K562 (cell line): ENCODE results near the gene PHLDB1. TPM values are rescaled to one million over a fixed set of nuclear protein-coding genes. Genes with fewer than 3 reads are reported as not detected.

Source experiments
- FIP1L1 ChIP-seq: fragments of 200-400 bp; formaldehyde crosslinking; IDR thresholded peaks from 2 replicates; pipeline ENCODE4 v1.6.1; 2018; ENCODE audit warnings: mild to moderate bottlenecking, low read depth, low read length; ENCODE audit not compliant: poor library complexity, severe bottlenecking
- GABPB1 ChIP-seq: sonication (generic); formaldehyde crosslinking; IDR thresholded peaks from 2 replicates; pipeline ENCODE4 v1.8.0; 2022; ENCODE audit warnings: mild to moderate bottlenecking, missing genetic modification reagents
- GTF2E2 ChIP-seq: fragments of 200-800 bp; sonication (Bioruptor generic); IDR thresholded peaks from 2 replicates; pipeline ENCODE4 v1.6.1; 2016; ENCODE audit warnings: missing genetic modification characterization, missing compliant biosample characterization
- KAT7 ChIP-seq: sonication (generic); formaldehyde crosslinking; IDR thresholded peaks from 2 replicates; pipeline ENCODE4 v1.8.0; 2022; ENCODE audit warnings: missing genetic modification reagents, mild to moderate bottlenecking, borderline replicate concordance
- LARP7 ChIP-seq: fragments of 450-650 bp; IDR thresholded peaks from 2 replicates; pipeline ENCODE4 v1.6.1; 2016
- MXI1 ChIP-seq: IDR thresholded peaks from 2 replicates; pipeline ENCODE4 v1.6.1; 2011; ENCODE audit warnings: low read depth, mild to moderate bottlenecking, improper control_type of control experiment, low read length
- PML ChIP-seq: IDR thresholded peaks from 2 replicates; pipeline ENCODE4 v1.6.1; 2012; ENCODE audit warnings: low read length, inconsistent platforms
- RCOR1 ChIP-seq, 2 experiments: IDR thresholded peaks; 2 replicates each; pipeline ENCODE4 v1.6.1; 2012; ENCODE audit warnings: low read depth in 2 of 2, low read length in 2 of 2, borderline replicate concordance in 1 of 2, improper control_type of control experiment in 1 of 2
- SIN3A ChIP-seq, 2 experiments: fragments of 150-350 bp in 1 of 2; IDR thresholded peaks; 2 replicates each; pipeline ENCODE4 v1.6.1; 2011 to 2016; ENCODE audit warnings: borderline replicate concordance in 2 of 2, low read depth in 2 of 2, low read length in 2 of 2, mild to moderate bottlenecking in 2 of 2, moderate library complexity in 2 of 2; ENCODE audit not compliant: control insufficient read depth in 1 of 2
- SMARCA5 ChIP-seq: fragments of 450-650 bp; IDR thresholded peaks from 2 replicates; pipeline ENCODE4 v1.6.1; 2016
- SP1 ChIP-seq: sonication (generic); formaldehyde crosslinking; IDR thresholded peaks from 2 replicates; pipeline ENCODE4 v1.8.1; 2022; ENCODE audit warnings: mild to moderate bottlenecking, missing genetic modification reagents
- SREBF1 ChIP-seq: fragments of 150-350 bp; IDR thresholded peaks from 2 replicates; pipeline ENCODE4 v1.6.1; 2014; ENCODE audit warnings: antibody characterized with exemption, low read depth, low read length, borderline replicate concordance
- SRF ChIP-seq, 2 experiments: fragments of 250-450, 450-650 bp in 1 of 2; sonication (Bioruptor Pico) in 1 of 2; sonication (generic) in 1 of 2; formaldehyde crosslinking; IDR thresholded peaks; 2 replicates each; pipeline versions ENCODE4 v1.5.0 to v1.5.1; 2020 to 2022; ENCODE audit warnings: mild to moderate bottlenecking in 1 of 2, missing genetic modification reagents in 1 of 2
- ZBTB26 ChIP-seq: fragments of 450-650 bp; formaldehyde crosslinking; IDR thresholded peaks from 2 replicates; pipeline ENCODE4 v1.4.0; 2022; ENCODE audit warnings: missing genetic modification characterization
- ZMIZ1 ChIP-seq, 2 experiments: fragments of 150-350 bp in 1 of 2; IDR thresholded peaks; 2 replicates each; pipeline ENCODE4 v1.6.1; 2012 to 2016; ENCODE audit warnings: low read depth in 2 of 2, low read length in 2 of 2, mild to moderate bottlenecking in 1 of 2, moderate library complexity in 1 of 2
- ZNF695 ChIP-seq: fragments of 450-650 bp; formaldehyde crosslinking; IDR thresholded peaks from 2 replicates; pipeline ENCODE4 v1.4.0; 2020; ENCODE audit warnings: mild to moderate bottlenecking, moderate library complexity
- polyA plus RNA-seq, 8 experiments: library from polyadenylated mRNA; depleted of rRNA in 4 of 8; stranded (reverse) in 5 of 8; unstranded in 3 of 8; fragments of >200 nt; fragmentation: Nextera tagmentation in 2 of 8; fragmentation: Illumina TruSeq in 1 of 8; extraction: Ambion mirVana in 2 of 8; extraction: Trizol in 1 of 8; gene quantifications; 2 replicates each; pipeline versions ENCODE4 v1.2.1 to v1.2.3, GENCODE V29; 2011 to 2014; ENCODE audit warnings: inconsistent platforms in 1 of 8, missing spikeins in 1 of 8
- total RNA-seq, 7 experiments: library from RNA; depleted of rRNA in 6 of 7; stranded (reverse); fragments of >200 nt in 6 of 7; fragmentation: Illumina TruSeq in 2 of 7; extraction: Trizol in 2 of 7; gene quantifications; 2 replicates each; pipeline versions ENCODE4 v1.2.1 to v1.2.3, GENCODE V29; 2011 to 2021; ENCODE audit warnings: low replicate concordance in 1 of 7
- TF ChIP-seq, protein P1 (sequence below): fragments of 250-450 bp; sonication (Bioruptor Pico); IDR thresholded peaks from 2 replicates; pipeline ENCODE4 v1.4.0; 2020
- TF ChIP-seq, protein P2 (sequence below), 2 experiments: fragments of 450-650 bp; IDR thresholded peaks; 2 replicates each; pipeline ENCODE4 v1.6.1; 2016
- TF ChIP-seq, protein P3 (sequence below): fragments of 250-450 bp; sonication (Bioruptor Pico); IDR thresholded peaks from 2 replicates; pipeline ENCODE4 v1.9.0; 2021; ENCODE audit warnings: mild to moderate bottlenecking

PHLDB1 gene
- total and polyA plus RNA-seq, 9 of the 15 experiments (the other 6 are each of a cell fraction or from before 2014, with no cell fraction given): 2.0 to 28.7 (median 16.2) TPM

GRCh38 chr11:118572061-118572980 lies 35.1 kb upstream of the PHLDB1 start, which contains the start of gene ARCN1 (continued):
- TF ChIP-seq SIN3A (IDR thresholded peaks at IDR 0.05; ENCODE audit: borderline replicate concordance in 2 of 2, control insufficient read depth in 1 of 2, low read depth in 2 of 2, low read length in 2 of 2): peak; percentile 61 to 65; a peak in 1 of 4 replicates
- 0 out of 4 replicates have a peak, but pooled peaks of 1 of the 2 experiments have one; percentile 41 for TF ChIP-seq SRF (CRISPR knock-in tag; IDR thresholded peaks at IDR 0.05)
- TF ChIP-seq, protein P1, sequence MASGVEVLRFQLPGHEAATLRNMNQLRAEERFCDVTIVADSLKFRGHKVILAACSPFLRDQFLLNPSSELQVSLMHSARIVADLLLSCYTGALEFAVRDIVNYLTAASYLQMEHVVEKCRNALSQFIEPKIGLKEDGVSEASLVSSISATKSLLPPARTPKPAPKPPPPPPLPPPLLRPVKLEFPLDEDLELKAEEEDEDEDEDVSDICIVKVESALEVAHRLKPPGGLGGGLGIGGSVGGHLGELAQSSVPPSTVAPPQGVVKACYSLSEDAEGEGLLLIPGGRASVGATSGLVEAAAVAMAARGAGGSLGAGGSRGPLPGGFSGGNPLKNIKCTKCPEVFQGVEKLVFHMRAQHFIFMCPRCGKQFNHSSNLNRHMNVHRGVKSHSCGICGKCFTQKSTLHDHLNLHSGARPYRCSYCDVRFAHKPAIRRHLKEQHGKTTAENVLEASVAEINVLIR: no peak
- TF ChIP-seq GTF2E2 (tag): peak; percentile 42; the same call in 1 of the 2 replicates
- peak; percentile 95; the same call in 1 of the 2 replicates for TF ChIP-seq KAT7 (CRISPR knock-in tag)
- no peak for TF ChIP-seq RCOR1 (IDR thresholded peaks at IDR 0.05; ENCODE audit: borderline replicate concordance in 1 of 2, low read depth in 2 of 2, low read length in 2 of 2)
- TF ChIP-seq LARP7: 0 out of 2 replicates have a peak, but pooled peaks have one; percentile 42
- no peak for TF ChIP-seq ZNF695 (CRISPR knock-in tag)
- TF ChIP-seq SMARCA5: no peak
- TF ChIP-seq GABPB1 (CRISPR knock-in tag): peak; percentile 83
- peak; percentile 56; the same call in 1 of the 2 replicates for TF ChIP-seq PML
- no peak for TF ChIP-seq ZBTB26 (CRISPR knock-in tag)
- TF ChIP-seq ZMIZ1 (IDR thresholded peaks at IDR 0.05; ENCODE audit: low read depth in 2 of 2, low read length in 2 of 2): no peak
- TF ChIP-seq FIP1L1: peak; percentile 74
- peak; percentile 76; the same call in 1 of the 2 replicates for TF ChIP-seq SP1 (CRISPR knock-in tag)
- TF ChIP-seq, protein P2, sequence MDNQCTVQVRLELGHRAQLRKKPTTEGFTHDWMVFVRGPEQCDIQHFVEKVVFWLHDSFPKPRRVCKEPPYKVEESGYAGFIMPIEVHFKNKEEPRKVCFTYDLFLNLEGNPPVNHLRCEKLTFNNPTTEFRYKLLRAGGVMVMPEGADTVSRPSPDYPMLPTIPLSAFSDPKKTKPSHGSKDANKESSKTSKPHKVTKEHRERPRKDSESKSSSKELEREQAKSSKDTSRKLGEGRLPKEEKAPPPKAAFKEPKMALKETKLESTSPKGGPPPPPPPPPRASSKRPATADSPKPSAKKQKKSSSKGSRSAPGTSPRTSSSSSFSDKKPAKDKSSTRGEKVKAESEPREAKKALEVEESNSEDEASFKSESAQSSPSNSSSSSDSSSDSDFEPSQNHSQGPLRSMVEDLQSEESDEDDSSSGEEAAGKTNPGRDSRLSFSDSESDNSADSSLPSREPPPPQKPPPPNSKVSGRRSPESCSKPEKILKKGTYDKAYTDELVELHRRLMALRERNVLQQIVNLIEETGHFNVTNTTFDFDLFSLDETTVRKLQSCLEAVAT (IDR thresholded peaks at IDR 0.05): 0 out of 4 replicates have a peak, but pooled peaks of 1 of the 2 experiments have one; percentile 11
- TF ChIP-seq MXI1: no peak
- no peak for TF ChIP-seq SREBF1
- TF ChIP-seq, protein P3, sequence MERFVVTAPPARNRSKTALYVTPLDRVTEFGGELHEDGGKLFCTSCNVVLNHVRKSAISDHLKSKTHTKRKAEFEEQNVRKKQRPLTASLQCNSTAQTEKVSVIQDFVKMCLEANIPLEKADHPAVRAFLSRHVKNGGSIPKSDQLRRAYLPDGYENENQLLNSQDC: no peak
